SK-N-SH treated with all-trans-retinoic acid at 6 μM for 48 hours (cell line): ENCODE results near the gene CCDC80.
A peak's percentile ranks its signal among the peaks of the same experiment; 100 is the strongest.

Source experiments
- ATAC-seq: fragments of 200-7000 bp; cut with Tn5 transposase; 3 replicates; pipeline ENCODE4 v1.9.1; 2020; ENCODE audit warnings: mild to moderate bottlenecking, moderate library complexity
- BACH2 ChIP-seq: fragments of 250-450 bp; sonication (Bioruptor Pico); IDR thresholded peaks from 2 replicates; pipeline ENCODE4 v1.9.0; 2021; ENCODE audit warnings: mild to moderate bottlenecking, borderline replicate concordance
- CREB5 ChIP-seq: fragments of 250-450 bp; sonication (Bioruptor Pico); IDR thresholded peaks from 2 replicates; pipeline ENCODE4 v1.5.1; 2020; ENCODE audit warnings: low read depth, mild to moderate bottlenecking, moderate library complexity
- CSDC2 ChIP-seq: fragments of 250-450 bp; sonication (Bioruptor Pico); IDR thresholded peaks from 2 replicates; pipeline ENCODE4 v1.5.0; 2020; ENCODE audit warnings: mild to moderate bottlenecking, moderate library complexity
- CSRNP3 ChIP-seq: fragments of 250-450 bp; sonication (Bioruptor Pico); IDR thresholded peaks from 2 replicates; pipeline ENCODE4 v1.5.1; 2021; ENCODE audit warnings: mild to moderate bottlenecking, moderate library complexity
- ESRRG ChIP-seq: fragments of 250-450 bp; sonication (Bioruptor Pico); IDR thresholded peaks from 2 replicates; pipeline ENCODE4 v1.6.1; 2021; ENCODE audit warnings: mild to moderate bottlenecking
- GLIS3 ChIP-seq: fragments of 250-450 bp; sonication (Bioruptor Pico); IDR thresholded peaks from 2 replicates; pipeline ENCODE4 v1.5.0; 2020; ENCODE audit warnings: mild to moderate bottlenecking, moderate library complexity
- ISL1 ChIP-seq: fragments of 250-450 bp; sonication (Bioruptor Pico); IDR thresholded peaks from 2 replicates; pipeline ENCODE4 v2.1.2; 2022; ENCODE audit warnings: mild to moderate bottlenecking, moderate library complexity
- OSR1 ChIP-seq: fragments of 250-450 bp; sonication (Bioruptor Pico); IDR thresholded peaks from 2 replicates; pipeline ENCODE4 v1.8.0; 2022; ENCODE audit warnings: moderate library complexity, mild to moderate bottlenecking, inconsistent platforms
- PATZ1 ChIP-seq: fragments of 250-450 bp; sonication (Bioruptor Pico); IDR thresholded peaks from 2 replicates; pipeline ENCODE4 v1.8.0; 2020; ENCODE audit warnings: mild to moderate bottlenecking, moderate library complexity, borderline replicate concordance
- POU6F1 ChIP-seq: fragments of 250-450 bp; sonication (Bioruptor Pico); IDR thresholded peaks from 2 replicates; pipeline ENCODE4 v1.8.0; 2021; ENCODE audit warnings: low read depth, mild to moderate bottlenecking, moderate library complexity, borderline replicate concordance
- RARB ChIP-seq: fragments of 250-450 bp; sonication (Bioruptor Pico); IDR thresholded peaks from 2 replicates; pipeline ENCODE4 v1.8.0; 2021; ENCODE audit warnings: mild to moderate bottlenecking, moderate library complexity
- SNAI2 ChIP-seq: fragments of 250-450 bp; sonication (Bioruptor Pico); IDR thresholded peaks from 2 replicates; pipeline ENCODE4 v1.5.0; 2020; ENCODE audit warnings: mild to moderate bottlenecking, moderate library complexity
- TCF4 ChIP-seq: fragments of 250-450 bp; sonication (Bioruptor Pico); IDR thresholded peaks from 2 replicates; pipeline ENCODE4 v1.8.0; 2021; ENCODE audit warnings: mild to moderate bottlenecking, moderate library complexity, borderline replicate concordance
- TOX ChIP-seq: fragments of 250-450 bp; sonication (Bioruptor Pico); IDR thresholded peaks from 2 replicates; pipeline ENCODE4 v1.8.0; 2021; ENCODE audit warnings: mild to moderate bottlenecking, moderate library complexity, borderline replicate concordance
- TSHZ2 ChIP-seq: fragments of 250-450 bp; sonication (Bioruptor Pico); IDR thresholded peaks from 2 replicates; pipeline ENCODE4 v1.5.0; 2020; ENCODE audit warnings: mild to moderate bottlenecking, moderate library complexity
- ZFP3 ChIP-seq: fragments of 250-450 bp; sonication (Bioruptor Pico); IDR thresholded peaks from 2 replicates; pipeline ENCODE4 v1.5.0; 2020; ENCODE audit warnings: mild to moderate bottlenecking, moderate library complexity
- ZFP30 ChIP-seq: fragments of 450-650 bp; formaldehyde crosslinking; IDR thresholded peaks from 2 replicates; pipeline ENCODE4 v1.5.0; 2022; ENCODE audit warnings: mild to moderate bottlenecking, moderate library complexity
- ZNF565 ChIP-seq: fragments of 450-650 bp; formaldehyde crosslinking; conservative IDR thresholded peaks from 2 replicates; pipeline ENCODE4 v1.5.0; 2020; ENCODE audit warnings: low read depth, mild to moderate bottlenecking, moderate library complexity
- ZNF70 ChIP-seq: fragments of 450-650 bp; formaldehyde crosslinking; IDR thresholded peaks from 2 replicates; pipeline ENCODE4 v1.5.0; 2020; ENCODE audit warnings: mild to moderate bottlenecking, moderate library complexity
- ZNF8 ChIP-seq: fragments of 450-650 bp; formaldehyde crosslinking; IDR thresholded peaks from 2 replicates; pipeline ENCODE4 v1.5.0; 2020; ENCODE audit warnings: mild to moderate bottlenecking, moderate library complexity

Gene CCDC80

GRCh38 chr3:112654979-112655378 lies 14.0 kb upstream of the CCDC80 start:
- ATAC-seq: peak; percentile 18; the same call in 1 of the 3 replicates
- TF ChIP-seq ZFP3 (CRISPR knock-in tag) (no peak), TCF4 (CRISPR knock-in tag) (no peak), OSR1 (no peak), POU6F1 (CRISPR knock-in tag) (no peak), ZNF8 (CRISPR knock-in tag) (no peak), ISL1 (CRISPR knock-in tag) (no peak), RARB (no peak), TSHZ2 (CRISPR knock-in tag) (no peak), CREB5 (CRISPR knock-in tag) (no peak), ZNF70 (CRISPR knock-in tag) (no peak)

- no peak for TF ChIP-seq ZNF565 (CRISPR knock-in tag)
- TF ChIP-seq CSRNP3 (CRISPR knock-in tag): no peak
- no peak for TF ChIP-seq CSDC2 (CRISPR knock-in tag)
- no peak for TF ChIP-seq RARB
- peak; percentile 3; the same call in 2 of the 3 replicates for ATAC-seq
These were observed 13.5 kb upstream of the CCDC80 start for GRCh38 chr3:112654492-112654891.

- ATAC-seq: peak; percentile 87
- no peak for TF ChIP-seq ZNF70 (CRISPR knock-in tag)
- no peak for TF ChIP-seq BACH2 (CRISPR knock-in tag)
- no peak for TF ChIP-seq ZFP30 (CRISPR knock-in tag)
- TF ChIP-seq GLIS3 (CRISPR knock-in tag): no peak
- TF ChIP-seq ESRRG (CRISPR knock-in tag): no peak
- TF ChIP-seq POU6F1 (CRISPR knock-in tag): no peak
- no peak for TF ChIP-seq PATZ1
- TF ChIP-seq TSHZ2 (CRISPR knock-in tag): no peak
- no peak for TF ChIP-seq ZNF565 (CRISPR knock-in tag)
- TF ChIP-seq SNAI2 (CRISPR knock-in tag): no peak
- TF ChIP-seq CSDC2 (CRISPR knock-in tag): no peak
- TF ChIP-seq RARB: no peak
- no peak for TF ChIP-seq TOX (CRISPR knock-in tag)
These were observed 12.9 kb upstream of the CCDC80 start for GRCh38 chr3:112653881-112654300.
